GM19025 (cell line): ENCODE results near the gene CPA3.

Experiments used
- ATAC-seq: cut with Tn5 transposase; IDR thresholded peaks from one replicate; pipeline ENCODE4 v1.9.1; 2021; ENCODE audit warnings: mild to moderate bottlenecking, low read depth, moderate library complexity; ENCODE audit not compliant: unreplicated experiment

CPA3 gene

DNA sequence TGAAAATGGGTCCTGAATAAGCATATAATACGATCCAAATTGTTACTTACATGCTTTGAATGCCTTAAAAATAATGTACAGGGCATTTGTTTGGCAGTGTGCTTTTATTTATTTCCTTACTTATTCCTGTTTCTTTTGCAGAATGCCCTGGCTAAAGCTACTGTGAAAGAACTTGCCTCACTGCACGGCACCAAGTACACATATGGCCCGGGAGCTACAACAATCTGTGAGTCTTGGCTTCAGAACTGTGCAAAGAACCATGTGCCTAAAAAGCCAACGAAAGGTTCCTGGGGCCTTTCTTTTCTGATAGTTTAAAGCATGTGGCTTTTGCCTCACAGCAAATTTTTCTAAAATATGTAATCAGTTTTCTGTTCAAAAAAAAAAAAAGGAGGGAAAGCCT lies 7.8 kb upstream of the CPA3 start:
- no peak for ATAC-seq

DNA sequence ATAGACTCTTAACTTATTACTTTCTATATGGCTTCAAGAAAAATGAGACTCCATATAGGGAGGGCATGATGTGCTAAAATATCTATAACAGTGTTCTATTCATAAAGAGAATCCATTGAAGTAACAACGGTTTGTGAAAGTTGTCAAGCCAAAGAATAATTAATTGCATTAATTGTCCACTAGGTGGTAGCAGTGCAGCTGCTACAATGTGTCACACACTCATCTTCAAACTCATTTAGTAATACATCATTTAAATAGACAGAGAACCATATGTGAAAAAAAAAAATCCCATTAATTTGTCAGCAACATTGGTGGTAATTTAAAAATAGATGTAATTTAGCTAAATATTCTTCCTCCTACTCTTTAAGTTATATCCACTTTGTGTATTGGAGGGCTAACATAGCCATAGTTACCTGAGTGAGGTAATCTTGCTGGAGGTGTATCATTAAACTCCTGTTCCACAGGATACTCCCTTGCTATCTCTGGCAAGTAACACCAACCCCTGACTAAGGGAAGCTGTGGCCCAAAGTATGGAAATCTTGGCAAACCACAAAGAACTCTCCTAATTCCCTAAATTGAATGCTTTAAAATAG lies 3.7 kb upstream of the CPA3 start:
- ATAC-seq, result peak; percentile 61

DNA sequence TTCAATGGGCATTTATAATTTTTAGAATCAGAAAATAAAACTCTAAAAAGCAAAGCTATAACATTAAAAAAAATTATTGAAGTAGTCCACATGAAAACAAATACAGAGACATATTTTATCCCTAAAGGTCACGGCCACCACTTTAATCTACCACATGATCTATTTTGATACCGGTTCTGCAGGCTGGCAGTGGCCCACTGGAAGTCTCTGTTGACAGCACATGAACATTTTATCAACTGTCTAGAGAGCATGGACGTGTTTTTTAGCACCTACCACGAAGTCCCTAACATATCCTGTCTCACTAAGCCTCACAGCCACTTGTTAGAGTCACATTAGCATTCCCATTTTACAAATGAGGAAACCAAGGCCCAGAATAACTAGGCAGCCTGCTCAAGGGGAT lies 1.8 kb upstream of the CPA3 start:
- ATAC-seq, result no peak

DNA sequence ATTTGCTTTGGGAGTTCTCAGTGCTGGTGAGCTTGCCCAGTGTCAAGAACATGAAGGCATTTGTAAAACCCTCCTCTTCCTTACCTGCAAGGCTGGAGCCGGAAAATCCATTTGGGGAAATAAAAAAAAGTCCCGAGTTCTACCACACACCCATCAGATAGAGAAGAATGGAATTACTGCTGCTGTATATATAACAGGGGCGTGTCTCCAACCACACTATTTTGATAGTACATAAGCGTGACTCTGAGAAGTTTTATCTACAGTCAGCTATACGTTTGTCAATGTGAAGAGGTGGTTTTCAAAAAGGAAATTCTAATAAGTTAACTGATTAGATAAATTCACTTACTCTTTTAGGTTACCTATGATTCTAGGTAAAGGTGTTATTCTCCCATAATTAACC lies 1.3 kb upstream of the CPA3 start:
- no peak for ATAC-seq

DNA sequence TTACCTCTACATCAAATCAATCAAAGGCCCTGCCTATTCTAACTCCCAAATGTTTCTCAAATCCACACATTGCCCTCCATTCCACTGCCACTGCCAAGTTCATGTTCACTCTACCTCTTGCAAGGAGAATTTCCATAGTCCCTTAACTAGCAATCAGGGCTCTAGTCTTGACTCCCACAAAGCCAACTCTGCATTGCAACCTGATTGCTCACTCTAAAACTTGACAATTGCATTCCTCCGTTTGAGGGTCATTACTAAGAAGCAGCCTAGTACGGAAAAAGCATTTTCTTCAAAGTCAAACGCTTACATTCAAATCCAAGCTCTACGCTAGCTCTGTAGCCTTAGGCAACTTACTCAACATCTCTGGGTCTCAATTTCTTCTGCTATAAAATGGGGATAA lies 1.2 kb downstream of the CPA3 start:
- ATAC-seq, result no peak

DNA sequence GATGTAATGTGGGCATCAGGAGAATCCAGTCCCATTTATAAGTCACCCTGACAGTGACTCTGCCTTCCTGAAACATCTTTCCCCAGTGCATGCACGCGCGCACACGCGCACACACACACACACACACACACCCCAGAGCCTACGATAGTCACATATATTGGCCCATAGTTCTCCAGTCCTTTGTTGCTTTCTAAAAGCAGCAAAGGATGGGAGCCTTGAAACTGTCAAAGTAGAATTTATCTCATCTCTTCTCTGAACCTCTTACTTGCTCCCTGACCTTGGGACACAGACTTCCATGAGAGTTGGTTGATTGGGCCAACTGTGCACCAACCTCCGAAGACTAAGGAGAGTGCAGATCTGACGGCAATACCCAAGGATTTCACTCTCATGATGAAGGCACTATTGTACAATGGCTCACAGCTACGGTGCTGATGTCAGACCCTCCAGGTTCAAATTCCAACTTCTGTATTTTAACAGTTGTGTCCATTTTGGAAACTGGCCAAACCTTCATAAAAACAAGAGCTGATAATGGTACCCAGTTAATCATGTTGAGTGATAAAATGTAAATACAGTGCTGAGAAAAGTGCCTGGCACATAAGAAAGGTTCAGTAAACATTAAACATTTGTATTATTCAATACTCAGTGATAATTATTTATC lies 8.3 kb downstream of the CPA3 start:
- no peak for ATAC-seq

DNA sequence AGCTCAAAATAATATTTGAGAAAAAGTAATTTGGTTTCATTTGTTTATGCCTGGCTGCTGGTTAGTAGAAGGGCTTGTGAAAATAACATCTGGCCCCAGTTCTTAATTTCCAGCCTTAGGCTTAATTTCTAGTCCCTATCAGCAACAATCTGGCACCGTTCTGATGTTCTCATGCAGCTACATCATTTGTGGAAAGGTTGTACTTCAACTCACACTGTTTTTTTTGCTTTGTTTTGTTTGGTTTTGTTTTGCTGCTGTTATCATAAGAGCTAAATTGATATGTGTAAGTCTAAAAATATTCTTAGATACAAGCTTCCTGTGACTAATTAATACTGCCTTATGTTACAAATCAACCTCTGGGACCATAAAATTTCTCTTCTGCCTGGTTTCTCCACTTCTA lies 8.9 kb downstream of the CPA3 start:
- ATAC-seq, result no peak

DNA sequence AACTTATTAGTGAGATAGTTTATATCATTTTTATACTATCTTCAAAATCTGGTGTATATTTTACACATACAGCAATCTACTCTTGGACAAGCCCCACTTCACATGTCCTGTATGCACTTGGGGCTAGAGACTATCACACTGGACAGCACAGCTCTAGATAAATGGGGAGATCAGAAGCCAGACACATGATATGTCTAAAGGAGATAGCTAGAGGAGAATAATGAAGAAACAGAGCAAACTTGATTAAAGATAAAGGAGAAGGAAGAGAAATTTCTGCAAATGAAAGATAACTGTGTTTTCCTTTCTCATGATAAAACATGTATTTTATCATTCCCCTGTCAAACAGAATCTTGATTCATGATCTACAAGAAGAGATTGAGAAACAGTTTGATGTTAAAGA lies 13.0 kb downstream of the CPA3 start:
- ATAC-seq, result no peak

DNA sequence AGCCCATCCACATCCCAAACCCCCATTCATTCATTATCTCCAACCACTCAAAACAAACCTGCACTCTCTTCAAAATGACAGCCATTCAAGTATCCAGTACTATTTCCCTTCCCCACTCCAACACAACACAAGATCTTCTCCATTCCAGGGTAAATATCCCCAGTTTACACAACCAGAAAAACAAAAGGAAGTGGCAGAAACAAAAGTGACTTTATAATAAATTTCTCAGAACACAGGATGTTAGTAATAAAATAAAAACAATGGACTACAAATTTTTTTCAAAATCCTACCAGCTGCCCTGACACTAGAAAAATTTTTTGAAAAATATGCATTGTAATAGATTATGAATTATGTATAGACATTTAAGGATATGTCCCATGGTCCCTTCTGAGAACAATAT lies 14.2 kb downstream of the CPA3 start:
- no peak for ATAC-seq

DNA sequence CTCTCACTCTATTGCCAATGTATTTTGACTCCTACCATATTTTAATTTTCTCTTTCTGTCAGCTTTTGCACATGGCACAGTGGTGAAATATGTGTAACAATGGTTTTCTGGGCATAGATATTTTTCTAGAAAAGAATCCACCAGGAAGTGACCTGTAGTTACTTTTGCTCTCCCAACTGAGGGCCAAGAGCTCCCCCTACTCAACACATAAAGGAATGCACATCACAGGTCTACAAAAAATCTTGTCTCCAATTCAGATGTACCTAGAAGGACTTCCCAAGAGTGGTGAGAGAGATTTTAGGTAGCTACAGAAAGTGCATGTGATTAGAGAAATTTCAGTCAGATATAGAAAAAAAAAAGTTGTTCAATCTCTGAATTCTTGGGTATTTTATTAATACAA lies 15.6 kb downstream of the CPA3 start:
- no peak for ATAC-seq

DNA sequence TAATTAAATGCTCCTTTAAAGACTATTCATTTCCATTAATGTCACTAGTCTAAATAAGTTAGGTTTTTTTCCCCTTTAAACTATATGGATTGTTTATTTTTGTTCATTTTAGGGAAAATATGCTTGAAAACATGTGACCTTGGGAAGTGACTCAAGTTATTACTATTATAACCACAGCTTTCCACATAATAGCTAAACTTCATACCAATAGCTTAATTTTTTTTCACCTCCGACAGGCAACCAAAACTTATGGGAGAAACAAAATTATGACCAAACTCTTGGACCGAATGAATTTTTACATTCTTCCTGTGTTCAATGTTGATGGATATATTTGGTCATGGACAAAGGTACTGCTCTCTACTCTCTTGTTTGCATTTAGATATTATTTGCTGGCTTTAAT lies 16.2 kb downstream of the CPA3 start:
- ATAC-seq, result no peak

DNA sequence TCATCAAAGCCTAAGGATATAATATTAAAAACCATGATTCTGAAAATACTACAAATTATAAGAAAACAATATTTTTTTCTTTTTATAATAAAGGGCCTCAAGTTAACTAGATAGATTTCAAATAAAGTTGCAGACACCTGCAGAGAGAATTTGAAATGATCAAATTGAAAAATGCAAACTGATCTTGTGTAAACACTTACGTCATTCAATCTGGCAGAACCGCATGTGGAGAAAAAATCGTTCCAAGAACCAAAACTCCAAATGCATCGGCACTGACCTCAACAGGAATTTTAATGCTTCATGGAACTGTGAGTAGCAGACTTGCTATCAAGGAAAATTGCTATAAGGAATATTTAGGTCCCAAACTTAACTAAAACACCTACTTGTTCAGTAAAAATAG lies 17.2 kb downstream of the CPA3 start:
- ATAC-seq, result no peak

DNA sequence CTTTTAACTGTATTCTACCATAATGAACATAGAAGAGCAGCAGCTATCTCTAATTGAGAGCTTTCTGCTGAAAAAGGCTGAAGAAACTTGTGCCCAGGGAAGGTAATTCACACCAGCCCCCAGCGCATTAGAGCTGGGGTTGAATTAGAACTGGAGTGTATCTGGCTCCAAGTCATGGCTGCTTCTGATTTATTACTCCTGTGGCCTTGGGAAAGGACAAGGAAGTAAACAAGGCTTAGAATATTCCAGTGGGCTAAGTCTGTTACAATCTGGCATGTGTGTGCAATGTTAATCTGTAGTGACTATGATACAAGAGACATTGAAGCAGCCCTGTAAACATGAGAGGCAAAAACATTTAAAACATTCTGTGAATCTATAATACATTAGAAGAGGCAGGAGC lies 18.1 kb downstream of the CPA3 start:
- no peak for ATAC-seq

DNA sequence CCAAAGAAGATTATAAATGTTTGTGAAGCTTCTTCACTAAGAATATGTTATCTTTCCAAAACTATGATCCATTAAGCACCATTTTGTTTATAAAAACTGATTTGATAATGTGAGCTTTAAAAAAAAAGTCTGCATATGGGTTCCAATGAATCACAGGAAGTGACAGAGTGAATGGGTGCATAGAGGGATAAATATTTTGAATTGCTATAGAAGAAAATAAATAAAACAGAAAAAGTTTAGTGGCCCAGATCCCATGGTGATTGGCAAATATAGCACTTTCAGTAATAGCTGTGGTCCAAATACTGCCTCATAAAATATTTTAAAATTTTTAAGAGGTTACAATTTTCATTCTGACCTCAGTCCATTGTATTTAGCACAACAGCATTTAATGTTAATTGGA lies 19.2 kb downstream of the CPA3 start:
- no peak for ATAC-seq

DNA sequence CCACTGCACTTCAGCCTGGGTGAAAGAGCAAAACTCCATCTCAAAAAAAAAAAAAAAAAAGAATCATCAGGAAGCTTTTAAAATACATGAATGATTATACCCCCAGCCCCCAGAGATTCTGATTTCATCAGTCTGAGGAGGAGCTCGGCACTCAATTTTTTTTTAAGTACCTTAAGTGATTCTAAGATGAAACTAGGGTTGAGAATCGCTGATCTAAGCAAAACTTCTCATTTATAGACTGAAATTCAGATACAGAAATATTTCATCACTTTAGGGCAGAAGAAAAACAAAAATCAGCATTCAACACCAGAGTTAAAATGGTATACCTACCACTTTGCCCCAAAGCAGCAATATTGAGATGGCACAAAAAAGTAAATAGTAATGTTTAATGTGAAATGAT lies 24.7 kb downstream of the CPA3 start:
- no peak for ATAC-seq

DNA sequence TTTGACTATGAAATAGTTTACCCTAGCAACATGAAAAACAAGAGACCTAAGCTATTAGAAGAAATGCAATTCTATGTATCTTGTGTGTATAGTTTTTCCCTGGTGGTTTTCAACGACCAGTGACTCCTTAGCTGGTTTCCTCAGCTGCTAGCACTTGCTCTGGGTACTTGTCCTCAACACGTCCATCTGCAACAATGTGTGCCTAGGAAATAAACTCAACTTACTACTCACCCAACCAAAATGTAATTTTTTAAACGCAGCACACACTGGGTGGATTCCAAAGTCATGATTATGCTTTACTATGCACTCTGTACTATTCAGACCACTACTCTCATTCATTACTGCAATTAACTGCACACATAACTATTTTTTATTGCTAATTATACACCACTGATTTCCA lies 31.0 kb downstream of the CPA3 start:
- no peak for ATAC-seq

DNA sequence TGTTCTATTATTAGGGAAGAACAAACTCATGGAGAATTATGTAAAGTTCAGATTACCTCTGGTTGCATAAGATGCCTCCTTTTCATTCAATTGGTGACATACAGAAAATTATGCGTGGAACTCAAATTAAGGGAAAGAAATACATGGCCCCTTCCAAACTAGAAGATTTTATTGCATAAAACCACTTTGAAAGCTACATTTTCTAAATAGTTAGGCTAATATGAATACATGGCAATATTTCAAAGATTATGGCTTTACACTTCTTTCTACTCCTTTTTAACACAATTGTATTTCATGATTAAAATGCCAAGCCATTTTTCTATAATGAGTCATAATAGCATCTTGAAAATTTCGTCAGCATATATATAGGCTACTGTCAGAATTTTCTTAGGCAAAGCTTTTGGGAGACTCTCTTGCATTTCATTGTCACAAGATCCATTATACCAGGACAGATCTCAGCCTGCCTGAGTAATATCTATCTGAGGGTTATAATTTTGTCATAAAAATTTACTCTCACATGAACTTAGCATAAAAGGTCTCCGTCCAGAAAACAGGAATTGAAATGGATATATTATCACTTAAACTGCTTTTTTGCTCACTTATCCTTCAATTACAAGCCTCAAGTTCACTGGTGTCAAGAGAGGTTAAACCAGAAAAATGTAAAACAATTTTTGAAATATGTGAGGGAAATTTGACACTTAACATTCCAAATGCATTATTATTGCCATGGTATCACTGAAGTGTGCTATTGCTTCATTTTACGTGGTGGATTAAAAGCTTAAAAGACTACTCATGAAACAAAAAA lies 37.1 kb downstream of the CPA3 start:
- no peak for ATAC-seq

DNA sequence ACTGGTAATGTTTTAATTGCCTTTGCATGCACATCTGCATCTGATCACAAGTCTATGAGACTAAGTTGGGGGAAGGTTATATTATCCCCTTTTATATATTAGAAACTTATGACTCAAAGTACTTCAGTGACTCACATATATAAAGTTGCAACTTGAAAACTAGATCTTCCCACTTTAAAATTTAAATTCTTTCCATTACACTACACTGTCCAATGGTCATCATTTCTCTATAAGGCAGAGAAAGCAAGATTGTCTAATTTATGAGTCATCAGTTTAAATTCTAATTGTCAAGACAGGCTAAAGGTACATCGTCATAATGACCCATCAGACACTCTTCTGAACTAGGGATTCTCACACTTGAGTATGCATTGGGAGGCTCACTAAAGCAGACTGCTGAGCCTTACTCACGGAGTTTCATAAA lies 37.9 kb downstream of the CPA3 start:
- no peak for ATAC-seq

DNA sequence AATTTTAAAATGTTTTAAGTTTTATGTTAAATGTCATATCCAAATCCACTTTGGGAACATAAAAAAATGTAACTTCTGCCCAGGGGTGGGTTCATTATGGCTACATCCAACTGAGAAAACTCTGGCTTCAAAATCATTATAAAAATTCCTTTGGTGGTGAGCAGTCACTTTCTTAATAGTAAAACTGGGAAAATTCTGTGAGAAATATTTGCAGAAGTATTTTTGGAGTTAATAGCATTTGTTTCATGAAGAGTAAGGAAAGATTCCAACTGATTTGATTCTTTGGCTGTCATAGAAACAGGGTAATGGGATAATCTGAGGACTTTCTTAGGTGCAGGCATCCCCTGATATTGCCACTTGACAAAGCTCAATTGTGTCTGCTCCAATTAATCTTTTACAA lies 38.8 kb downstream of the CPA3 start:
- ATAC-seq, result no peak

DNA sequence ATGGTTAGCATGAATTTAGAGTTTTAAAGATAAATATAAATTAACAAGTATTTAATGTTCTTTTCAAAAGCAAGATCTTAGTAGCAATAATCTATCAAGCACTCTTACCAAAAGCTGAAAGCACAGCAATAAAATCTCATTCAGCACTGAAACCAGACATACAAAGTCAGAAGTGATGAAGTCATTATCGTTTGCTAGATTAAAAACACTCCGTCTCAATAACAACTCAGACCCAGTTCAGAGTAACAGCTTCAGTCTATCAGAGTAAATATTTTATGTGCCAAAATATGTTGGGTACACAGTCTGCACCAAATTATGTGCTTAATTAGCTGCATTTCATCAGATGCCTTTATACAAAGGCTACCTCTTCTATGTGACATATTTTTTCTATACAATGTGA lies 41.6 kb downstream of the CPA3 start:
- ATAC-seq, result no peak

DNA sequence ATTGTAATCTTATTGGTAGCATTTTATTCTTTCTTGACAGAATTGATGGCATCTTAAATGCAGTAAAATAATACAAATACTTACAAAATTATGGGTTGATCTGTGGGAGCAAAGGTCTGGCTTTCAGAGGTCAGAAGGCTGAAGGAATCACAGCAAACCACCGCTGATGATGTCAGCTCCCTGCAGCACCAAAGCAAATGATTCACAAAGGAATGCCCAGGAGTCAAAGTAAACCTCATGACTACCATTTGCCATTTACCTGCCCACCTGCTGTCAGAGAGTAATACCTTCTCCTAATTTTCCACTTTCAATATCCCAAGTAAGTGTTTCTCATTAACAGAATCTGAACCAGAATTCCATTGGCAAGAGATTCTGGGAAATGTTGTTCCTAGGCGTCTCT lies 46.1 kb downstream of the CPA3 start:
- ATAC-seq, result no peak

DNA sequence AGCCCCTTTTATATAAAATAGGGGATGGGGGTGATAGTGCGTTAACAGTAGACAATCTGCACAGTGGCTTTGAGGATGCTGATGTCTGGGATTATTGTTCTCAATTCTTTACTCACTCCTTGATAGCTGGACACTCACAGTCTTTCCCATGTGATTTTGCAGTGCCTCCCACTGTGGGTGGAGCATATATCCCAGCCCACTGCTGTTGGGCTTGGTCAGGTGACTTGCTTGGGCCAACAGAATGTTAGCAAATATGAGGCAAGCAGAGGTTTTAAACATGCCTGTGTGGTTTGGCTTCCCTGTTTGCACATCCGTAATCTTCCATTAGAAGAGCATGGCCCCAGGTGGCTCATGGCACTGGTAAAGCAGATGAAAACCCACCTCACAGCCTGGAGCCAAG lies 46.5 kb downstream of the CPA3 start:
- no peak for ATAC-seq
